ENCODE data around the gene LHX3.

Gene LHX3

DNA sequence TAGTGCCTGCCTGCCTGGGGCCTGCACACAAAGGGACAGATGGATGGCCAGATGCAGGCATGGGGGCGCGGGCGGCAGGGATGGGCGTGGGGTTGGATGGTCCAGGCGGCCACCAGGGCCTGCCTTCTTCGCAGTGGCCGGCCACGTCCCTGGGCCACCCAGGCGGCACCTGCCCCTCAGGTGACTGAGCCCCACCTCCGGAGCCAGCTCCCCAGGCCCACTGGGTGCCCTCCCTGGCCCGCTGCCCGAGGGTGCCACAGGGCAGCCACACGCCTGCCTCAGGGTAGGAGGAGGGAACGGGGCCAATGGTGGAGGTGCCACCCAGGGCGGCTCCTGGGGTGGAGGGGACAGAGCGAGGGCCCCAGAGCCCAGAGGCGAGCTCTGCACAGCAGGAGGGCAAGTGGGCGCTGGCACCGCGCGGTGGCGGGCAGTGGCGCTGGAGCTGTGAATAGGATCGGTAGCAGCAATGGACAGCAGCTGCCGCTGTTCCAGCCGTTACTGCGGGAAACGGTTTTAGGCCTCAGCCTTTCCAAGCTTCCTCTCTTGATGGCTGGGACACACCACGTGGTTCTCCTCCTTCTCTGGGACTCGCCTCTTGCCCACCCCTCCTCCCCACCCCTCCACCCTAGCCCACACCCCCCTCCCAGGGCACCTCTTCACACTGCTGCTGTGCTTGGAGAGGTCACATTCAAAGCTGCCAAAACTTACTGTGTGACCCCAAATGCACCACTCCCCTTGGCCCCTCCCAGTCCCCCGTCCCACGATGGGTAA is 19.1 kb downstream of the LHX3 start:
- Histone ChIP-seq H3K4me1 (no peaks in the 10 kb centered on the region), H3K9ac (no peak overlapping the region), H3K9me3 (ENCODE audit: control insufficient read depth, low read length) (no peaks in the 10 kb centered on the region), H3K79me2 (no peaks in the 10 kb centered on the region), H3K36me3 (ENCODE audit: control insufficient read depth, insufficient read depth, low read length) (no peaks in the 10 kb centered on the region), H2AFZ (no peak overlapping the region), H3K4me2 (ENCODE audit: low read length) (no peak overlapping the region), H3K27me3 (ENCODE audit: control insufficient read depth, insufficient read depth, low read length) (no peaks in the 10 kb centered on the region), H3K27ac (no peak overlapping the region), H3K4me3 (ENCODE audit: low read depth, low read length) (no peak overlapping the region)
- TF ChIP-seq CTCF (IDR thresholded peaks at IDR 0.05): no peak

DNA sequence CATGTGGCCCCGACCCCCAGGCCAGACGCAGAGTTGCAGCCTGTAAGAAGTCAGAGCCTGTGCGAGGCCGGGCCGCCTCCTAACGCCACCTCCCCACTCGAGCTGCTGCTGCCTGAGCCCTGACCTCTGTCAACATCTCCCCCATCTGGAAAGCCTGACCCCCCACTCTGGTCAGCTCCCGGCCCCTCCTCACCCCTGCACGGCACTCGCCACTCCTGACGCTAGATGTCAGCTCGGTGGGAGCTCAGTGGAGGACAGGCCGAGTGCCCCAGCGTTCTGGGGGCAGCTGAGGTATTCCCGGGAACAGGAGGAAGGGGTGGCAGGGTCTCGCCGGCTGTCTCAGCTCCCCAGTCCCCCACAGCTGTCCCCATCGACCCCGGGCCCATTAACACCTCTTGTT is 19.9 kb downstream of the LHX3 start:
- Histone ChIP-seq H3K36me3 (ENCODE audit: control insufficient read depth, insufficient read depth, low read length) (no peaks in the 10 kb centered on the region), H3K27me3 (ENCODE audit: control insufficient read depth, insufficient read depth, low read length) (no peaks in the 10 kb centered on the region), H3K4me2 (ENCODE audit: low read length) (no peak overlapping the region), H3K4me3 (ENCODE audit: low read depth, low read length) (no peak overlapping the region), H2AFZ (no peak overlapping the region), H3K79me2 (no peaks in the 10 kb centered on the region), H3K27ac (no peak overlapping the region), H3K9ac (no peak overlapping the region), H3K9me3 (ENCODE audit: control insufficient read depth, low read length) (no peaks in the 10 kb centered on the region), H3K4me1 (no peaks in the 10 kb centered on the region)
- no peak for TF ChIP-seq CTCF (IDR thresholded peaks at IDR 0.05)

DNA sequence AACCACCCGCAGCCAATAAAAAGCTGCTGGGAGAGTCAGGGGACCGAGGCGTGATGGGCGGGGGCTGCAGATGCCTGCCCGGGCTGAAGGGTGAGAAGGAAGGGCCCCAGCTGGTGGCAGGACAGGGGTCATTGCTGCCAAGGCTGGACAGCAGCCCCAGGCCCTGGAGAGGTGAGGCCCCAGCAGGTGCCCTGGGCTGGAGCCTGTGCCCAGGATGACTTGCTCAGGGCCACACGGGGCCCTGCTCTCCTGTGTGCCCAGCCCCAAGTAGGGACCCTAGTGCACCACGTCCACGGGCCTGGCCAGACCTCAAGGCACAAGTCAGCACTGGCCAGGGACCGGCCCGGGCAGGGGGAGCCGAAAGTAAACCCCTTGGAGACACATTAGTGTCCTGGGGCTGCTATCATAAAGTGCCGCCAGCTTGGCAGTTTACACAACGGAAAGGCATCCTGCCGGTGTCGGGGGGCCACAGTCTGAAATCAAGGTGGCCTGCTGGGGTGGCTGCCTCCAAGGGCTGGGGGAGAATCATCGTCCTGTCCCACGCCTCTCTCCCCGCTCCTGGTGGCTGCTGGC is 22.0 kb downstream of the LHX3 start:
- no peak for TF ChIP-seq CTCF (IDR thresholded peaks at IDR 0.05)
- H3K27me3 ChIP-seq (ENCODE audit: control insufficient read depth, insufficient read depth, low read length): no peaks in the 10 kb centered on the region

GRCh38 chr9:136182420-136182787 is 22.5 kb downstream of the LHX3 start:
- H2AFZ ChIP-seq: no peak overlapping the region
- no peaks in the 10 kb centered on the region for H3K36me3 ChIP-seq (ENCODE audit: control insufficient read depth, insufficient read depth, low read length)
- H3K4me3 ChIP-seq (ENCODE audit: low read depth, low read length): no peak overlapping the region
- no peak overlapping the region for H3K27ac ChIP-seq
- H3K79me2 ChIP-seq: no peaks in the 10 kb centered on the region
- no peak overlapping the region for H3K9ac ChIP-seq
- H3K27me3 ChIP-seq (ENCODE audit: control insufficient read depth, insufficient read depth, low read length): no peaks in the 10 kb centered on the region
- H3K4me2 ChIP-seq (ENCODE audit: low read length): no peak overlapping the region
- H3K9me3 ChIP-seq (ENCODE audit: control insufficient read depth, low read length): no peaks in the 10 kb centered on the region
- H3K4me1 ChIP-seq: no peaks in the 10 kb centered on the region
- TF ChIP-seq CTCF (IDR thresholded peaks at IDR 0.05): no peak

More for the DNA sequence above, 22.0 kb downstream of the LHX3 start:
- H3K27ac ChIP-seq: no peak overlapping the region
- H3K4me2 ChIP-seq (ENCODE audit: low read length): no peak overlapping the region
- no peak overlapping the region for H3K4me3 ChIP-seq (ENCODE audit: low read depth, low read length)
- no peaks in the 10 kb centered on the region for H3K36me3 ChIP-seq (ENCODE audit: control insufficient read depth, insufficient read depth, low read length)
- H3K9me3 ChIP-seq (ENCODE audit: control insufficient read depth, low read length): no peaks in the 10 kb centered on the region
- no peak overlapping the region for H3K9ac ChIP-seq
- no peaks in the 10 kb centered on the region for H3K4me1 ChIP-seq
- H3K79me2 ChIP-seq: no peaks in the 10 kb centered on the region
- no peak overlapping the region for H2AFZ ChIP-seq
